Vagina (tissue), 2 donors: Measurements from ENCODE around the gene APPL2. TPM values are rescaled to one million over a fixed set of nuclear protein-coding genes. Genes with fewer than 3 reads are reported as not detected.
"Not testable (repeated sequence)": the region's sequence is repeated elsewhere in the genome, so short reads cannot be mapped to it uniquely, and the experiment has no call there.

Experiments
- DNase-seq, 2 donors: peaks; one replicate each; pipeline ENCODE4 v3.0.0-alpha.2; 2017; ENCODE audit errors: extremely low spot score in 2 of 2
- H3K27ac ChIP-seq: fragments of 200-600 bp; sonication (generic); one replicate; pipeline ENCODE4 v1.5.1; 2019
- H3K27me3 ChIP-seq: fragments of 200-600 bp; sonication (generic); one replicate; pipeline ENCODE4 v1.5.1; 2019
- H3K36me3 ChIP-seq, 2 donors: fragments of 200-600 bp; sonication (generic); one replicate each; pipeline ENCODE4 v1.5.1; 2017 to 2019
- H3K4me1 ChIP-seq: fragments of 200-600 bp; sonication (generic); one replicate; pipeline ENCODE4 v1.5.1; 2019
- H3K4me3 ChIP-seq, 2 donors: fragments of 200-600 bp; sonication (generic); 1 replicate in 1 of 2; 2 replicates in 1 of 2; pipeline ENCODE4 v1.5.1; 2016 to 2019
- H3K9me3 ChIP-seq: fragments of 200-600 bp; sonication (generic); one replicate; pipeline ENCODE4 v1.5.1; 2019
- POLR2A ChIP-seq, 2 donors: fragments of 450-650 bp; IDR thresholded peaks; one replicate each; pipeline ENCODE4 v1.6.1; 2017; ENCODE audit warnings: antibody characterized with exemption in 2 of 2, mild to moderate bottlenecking in 2 of 2, moderate library complexity in 2 of 2
- POLR2AphosphoS5 ChIP-seq, 2 donors: sonication (generic); formaldehyde crosslinking; IDR thresholded peaks; one replicate each; pipeline ENCODE4 v1.9.0; 2017; ENCODE audit warnings: antibody characterized with exemption in 2 of 2, mild to moderate bottlenecking in 2 of 2, low read depth in 1 of 2; ENCODE audit not compliant: insufficient read depth in 1 of 2
- intact Hi-C: fragments of 100-400 bp; cut with DNase I; formaldehyde crosslinking; loops from one replicate; pipeline ENCODE4 v1.15.1; 2023
- total RNA-seq: library from RNA; depleted of rRNA; stranded (reverse); fragments of >200 nt; gene quantifications from one replicate; pipeline ENCODE4 v1.2.3, GENCODE V29; 2016
- TF ChIP-seq, protein P1 (sequence below), 3 experiments: fragments of 450-650 bp in 2 of 3; fragments of 200-600 bp in 1 of 3; sonication (generic) in 1 of 3; IDR thresholded peaks; one replicate each; pipeline ENCODE4 v1.5.1; 2017 to 2019; ENCODE audit warnings: antibody characterized with exemption in 3 of 3, mild to moderate bottlenecking in 2 of 3, moderate library complexity in 2 of 3

The APPL2 gene
- total RNA-seq, 1 donor from 2014 or later, result 48.1 TPM

DNA sequence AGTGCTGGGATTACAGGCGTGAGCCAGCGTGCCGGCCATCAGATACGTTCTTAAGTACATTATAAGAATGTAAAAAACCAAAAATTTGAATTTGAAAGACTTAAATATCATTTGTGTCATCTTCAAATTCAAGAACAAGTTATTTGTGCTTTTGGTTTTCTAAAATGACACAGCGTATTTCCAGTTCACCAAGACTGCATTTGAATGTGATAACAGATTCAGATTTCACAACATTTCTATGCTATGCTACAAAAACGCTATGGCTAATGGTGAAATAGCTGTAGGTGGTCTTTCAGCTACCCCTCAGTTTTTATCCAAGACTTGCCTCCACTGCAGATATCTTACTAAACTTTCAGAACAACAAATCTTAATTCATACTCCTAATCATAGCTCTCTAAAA is 46.7 kb downstream of the APPL2 start:
- intact Hi-C loops, result no loop called here
- no peaks in the 10 kb centered on the region for H3K4me1 ChIP-seq
- no peaks in the 10 kb centered on the region for H3K27me3 ChIP-seq
- H3K36me3 ChIP-seq, result peaks cover 0 to 84% of the 10 kb centered on the region in 2 donors
- TF ChIP-seq POLR2AphosphoS5 (IDR thresholded peaks at IDR 0.05; ENCODE audit: insufficient read depth in 1 of 2, low read depth in 1 of 2) (no peak), POLR2A (IDR thresholded peaks at IDR 0.05) (no peak)
- TF ChIP-seq, protein P1, sequence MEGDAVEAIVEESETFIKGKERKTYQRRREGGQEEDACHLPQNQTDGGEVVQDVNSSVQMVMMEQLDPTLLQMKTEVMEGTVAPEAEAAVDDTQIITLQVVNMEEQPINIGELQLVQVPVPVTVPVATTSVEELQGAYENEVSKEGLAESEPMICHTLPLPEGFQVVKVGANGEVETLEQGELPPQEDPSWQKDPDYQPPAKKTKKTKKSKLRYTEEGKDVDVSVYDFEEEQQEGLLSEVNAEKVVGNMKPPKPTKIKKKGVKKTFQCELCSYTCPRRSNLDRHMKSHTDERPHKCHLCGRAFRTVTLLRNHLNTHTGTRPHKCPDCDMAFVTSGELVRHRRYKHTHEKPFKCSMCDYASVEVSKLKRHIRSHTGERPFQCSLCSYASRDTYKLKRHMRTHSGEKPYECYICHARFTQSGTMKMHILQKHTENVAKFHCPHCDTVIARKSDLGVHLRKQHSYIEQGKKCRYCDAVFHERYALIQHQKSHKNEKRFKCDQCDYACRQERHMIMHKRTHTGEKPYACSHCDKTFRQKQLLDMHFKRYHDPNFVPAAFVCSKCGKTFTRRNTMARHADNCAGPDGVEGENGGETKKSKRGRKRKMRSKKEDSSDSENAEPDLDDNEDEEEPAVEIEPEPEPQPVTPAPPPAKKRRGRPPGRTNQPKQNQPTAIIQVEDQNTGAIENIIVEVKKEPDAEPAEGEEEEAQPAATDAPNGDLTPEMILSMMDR (IDR thresholded peaks at IDR 0.05), result no peak
- H3K27ac ChIP-seq, result no peak overlapping the region
- no peak for DNase-seq
- H3K9me3 ChIP-seq, result no peaks in the 10 kb centered on the region
- H3K4me3 ChIP-seq, result no peak overlapping the region

DNA sequence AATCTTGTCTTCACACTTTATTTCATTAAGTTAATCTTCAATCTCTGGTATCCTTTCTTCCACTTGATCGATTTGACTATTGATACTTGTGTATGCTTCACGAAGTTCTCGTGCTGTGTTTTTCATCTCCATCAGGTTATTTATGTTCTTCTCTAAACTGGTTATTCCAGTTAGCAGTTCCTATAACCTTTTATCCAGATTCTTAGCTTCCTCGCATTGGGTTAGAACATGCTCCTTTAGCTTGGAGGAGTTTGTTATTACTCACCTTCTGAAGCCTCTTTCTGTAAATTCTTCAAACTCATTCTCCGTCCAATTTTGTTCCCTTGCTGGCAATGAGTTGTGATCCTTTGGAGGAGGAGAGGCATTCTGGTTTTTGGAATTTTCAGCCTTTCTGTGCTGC is 52.0 kb downstream of the APPL2 start:
- DNase-seq, H3K4me1 ChIP-seq, H3K27me3 ChIP-seq, H3K4me3 ChIP-seq, intact Hi-C loops, H3K9me3 ChIP-seq, H3K27ac ChIP-seq: not testable (repeated sequence)
- peaks cover 0 to 41% of the 10 kb centered on the region in 2 donors for H3K36me3 ChIP-seq

DNA sequence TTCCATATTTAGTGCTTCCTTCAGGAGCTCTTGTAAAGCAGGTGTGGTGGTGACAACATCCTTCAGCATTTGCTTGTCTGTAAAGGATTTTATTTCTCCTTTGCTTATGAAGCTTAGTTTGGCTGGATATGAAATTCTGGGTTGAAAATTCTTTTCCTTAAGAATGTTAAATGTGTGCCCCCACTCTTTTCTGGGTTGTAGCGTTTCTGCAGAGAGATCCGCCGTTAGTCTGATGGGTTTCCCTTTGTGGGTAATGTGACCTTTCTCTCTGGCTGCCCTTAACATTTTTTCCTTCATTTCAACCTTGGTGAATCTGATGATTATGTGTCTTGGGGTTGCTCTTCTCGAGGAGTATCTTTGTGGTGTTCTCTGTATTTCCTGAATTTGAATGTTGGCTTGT is 52.6 kb downstream of the APPL2 start:
- H3K27ac ChIP-seq, H3K9me3 ChIP-seq, intact Hi-C loops, H3K27me3 ChIP-seq, H3K4me3 ChIP-seq, DNase-seq, H3K4me1 ChIP-seq: not testable (repeated sequence)
- peaks cover 0 to 35% of the 10 kb centered on the region in 2 donors for H3K36me3 ChIP-seq

DNA sequence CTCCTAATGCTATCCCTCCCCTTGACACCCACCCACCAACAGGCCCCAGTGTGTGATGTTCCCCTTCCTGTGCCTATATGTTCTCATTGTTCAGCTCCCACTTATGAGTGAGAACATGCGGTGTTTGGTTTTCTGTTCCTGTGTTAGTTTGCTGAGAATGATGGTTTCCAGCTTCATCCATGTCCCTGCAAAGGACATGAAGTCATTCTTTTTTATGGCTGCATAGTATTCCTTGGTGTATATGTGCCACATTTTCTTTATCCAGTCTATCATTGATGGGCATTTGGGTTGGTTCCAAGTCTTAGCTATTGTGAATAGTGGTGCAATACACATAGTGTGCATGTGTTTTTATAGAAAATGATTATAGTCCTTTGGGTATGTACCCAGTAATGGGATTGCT is 56.9 kb downstream of the APPL2 start:
- H3K9me3 ChIP-seq, H3K27me3 ChIP-seq, H3K27ac ChIP-seq, H3K4me3 ChIP-seq, DNase-seq, intact Hi-C loops, H3K4me1 ChIP-seq: not testable (repeated sequence)
- peaks cover 0 to 25% of the 10 kb centered on the region in 2 donors for H3K36me3 ChIP-seq

DNA sequence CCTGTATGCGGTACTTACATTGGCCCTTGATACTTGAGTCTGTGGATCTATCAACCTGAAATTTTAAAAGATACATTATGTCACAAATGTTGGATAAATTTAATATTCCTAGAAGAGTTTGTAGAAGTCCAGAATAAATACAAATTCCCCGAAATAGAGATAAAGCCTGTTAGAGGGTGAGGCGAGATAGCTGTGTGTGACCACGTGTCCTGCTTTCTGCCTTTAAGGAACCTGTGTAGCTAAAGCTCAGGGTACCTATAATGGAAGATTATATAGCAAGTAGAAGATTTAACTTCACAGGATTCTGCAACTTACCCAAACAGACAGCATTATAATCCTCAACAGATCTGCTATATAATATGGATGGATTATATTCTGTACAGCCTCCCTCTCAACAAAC is 58.8 kb downstream of the APPL2 start:
- Histone ChIP-seq H3K9me3 (no peaks in the 10 kb centered on the region), H3K4me1 (no peaks in the 10 kb centered on the region), H3K27me3 (no peaks in the 10 kb centered on the region), H3K27ac (no peak overlapping the region), H3K4me3 (no peak overlapping the region), H3K36me3 (peaks cover 0 to 33% of the 10 kb centered on the region in 2 donors)
- intact Hi-C loops, result no loop called here
- DNase-seq, result no peak
- no peak for TF ChIP-seq POLR2A (IDR thresholded peaks at IDR 0.05)
- TF ChIP-seq, protein P1 (IDR thresholded peaks at IDR 0.05), result no peak
- no peak for TF ChIP-seq POLR2AphosphoS5 (IDR thresholded peaks at IDR 0.05; ENCODE audit: insufficient read depth in 1 of 2, low read depth in 1 of 2)

DNA sequence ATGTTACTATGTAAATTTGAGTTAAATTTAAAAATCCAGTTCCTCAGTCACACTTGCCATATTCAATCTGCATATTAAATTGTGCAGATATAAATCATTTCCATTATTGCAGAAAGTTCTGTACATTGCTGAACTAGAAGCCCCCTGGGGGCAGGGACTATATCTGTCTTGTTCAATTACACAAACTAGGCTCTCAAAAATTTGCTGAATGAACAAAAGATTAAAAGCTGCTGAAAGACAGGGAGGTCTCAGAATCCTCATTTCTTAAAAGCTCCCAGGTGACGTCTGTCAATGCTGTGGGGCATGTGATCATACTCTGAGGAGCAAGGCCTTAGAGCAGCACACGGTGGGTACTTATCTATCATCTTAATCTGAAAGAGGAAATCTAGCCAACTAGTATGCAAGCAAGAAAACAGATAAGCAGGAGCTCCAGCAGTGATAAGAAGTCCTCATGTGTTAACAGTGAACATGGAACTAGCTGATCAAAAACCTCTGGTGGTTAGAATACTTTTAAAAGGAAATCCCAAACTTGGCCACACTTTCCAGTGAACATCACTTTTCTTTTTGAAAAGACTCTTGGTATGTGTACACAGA is 60.5 kb downstream of the APPL2 start:
- TF ChIP-seq, protein P1 (IDR thresholded peaks at IDR 0.05), result no peak
- TF ChIP-seq POLR2A (IDR thresholded peaks at IDR 0.05) (no peak), POLR2AphosphoS5 (IDR thresholded peaks at IDR 0.05; ENCODE audit: insufficient read depth in 1 of 2, low read depth in 1 of 2) (no peak)
- Histone ChIP-seq H3K36me3 (peaks cover 0 to 38% of the 10 kb centered on the region in 2 donors), H3K4me3 (no peak overlapping the region), H3K27me3 (no peaks in the 10 kb centered on the region), H3K27ac (no peak overlapping the region), H3K9me3 (no peaks in the 10 kb centered on the region), H3K4me1 (no peaks in the 10 kb centered on the region)
- intact Hi-C loops, result no loop called here
- DNase-seq, result no peak
